Activated CD4-positive, CD25-positive, alpha-beta regulatory T cell treated with anti-CD3 and anti-CD28 coated beads, Interleukin-2, amount 50 U/mL, for 24 hours (primary cell): Measurements from ENCODE around the gene CDRT4.

Experiments
- ATAC-seq, 2 donors: fragments of 150-1000 bp; cut with Tn5 transposase; one replicate each; pipeline ENCODE4 v1.10.0; 2021; ENCODE audit warnings: mild to moderate bottlenecking in 1 of 2, moderate library complexity in 1 of 2

CDRT4 gene

DNA sequence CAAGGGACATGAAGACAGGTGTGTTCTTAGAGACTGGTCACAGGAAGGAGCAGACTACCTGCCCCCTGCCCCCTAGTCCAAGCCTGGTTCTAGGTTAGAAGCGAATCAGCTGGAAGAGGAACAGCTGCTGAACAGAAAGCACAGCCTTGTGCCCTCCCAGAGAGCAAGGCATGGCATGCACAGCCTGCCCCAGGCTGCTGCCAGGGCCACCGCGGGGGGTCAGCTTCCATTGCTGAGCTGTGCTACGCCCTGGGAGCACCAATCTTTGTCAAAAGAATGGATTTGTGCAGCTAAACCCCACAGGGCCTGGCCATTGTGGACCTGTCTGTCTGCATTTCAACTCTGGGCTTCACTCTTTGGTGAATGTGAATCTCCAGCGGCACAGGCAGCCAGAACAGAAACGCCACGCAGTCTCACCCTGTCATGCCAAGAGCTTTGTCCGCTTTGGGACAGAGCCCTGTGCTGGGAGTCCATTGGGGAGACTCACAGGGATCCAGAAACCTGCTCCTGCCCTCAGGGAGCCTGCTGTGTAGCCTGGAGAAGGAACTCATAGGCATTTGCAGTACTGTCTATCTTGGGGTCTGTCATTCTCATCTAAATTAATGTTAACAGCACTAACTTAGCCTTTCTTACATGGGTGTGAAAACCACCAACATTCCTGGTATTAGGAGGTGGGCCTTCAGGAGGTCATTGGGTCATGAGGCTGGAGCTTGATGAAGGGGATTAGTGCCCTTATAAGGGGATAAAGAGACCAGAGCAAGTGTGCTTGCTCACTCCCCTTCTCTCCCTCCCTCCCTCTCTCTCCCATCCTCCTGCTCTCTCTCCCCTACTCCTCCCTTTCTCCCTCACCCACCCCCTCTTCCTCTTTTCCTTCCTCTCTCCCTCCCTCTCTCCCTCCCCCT lies 25.6 kb upstream of the CDRT4 start:
- no peak for ATAC-seq

- no peak for ATAC-seq
These were observed 24.8 kb upstream of the CDRT4 start for GRCh38 chr17:15492186-15492585.

GRCh38 chr17:15490634-15491261 lies 23.3 kb upstream of the CDRT4 start:
- ATAC-seq = no peak

GRCh38 chr17:15488557-15488956 lies 21.1 kb upstream of the CDRT4 start:
- ATAC-seq = no peak

- ATAC-seq = no peak
These were observed 17.6 kb upstream of the CDRT4 start for GRCh38 chr17:15485045-15485444.

- no peak for ATAC-seq
These were observed 16.0 kb upstream of the CDRT4 start for GRCh38 chr17:15483431-15483830.

- ATAC-seq = no peak
These were observed 15.1 kb upstream of the CDRT4 start for GRCh38 chr17:15482476-15482875.

DNA sequence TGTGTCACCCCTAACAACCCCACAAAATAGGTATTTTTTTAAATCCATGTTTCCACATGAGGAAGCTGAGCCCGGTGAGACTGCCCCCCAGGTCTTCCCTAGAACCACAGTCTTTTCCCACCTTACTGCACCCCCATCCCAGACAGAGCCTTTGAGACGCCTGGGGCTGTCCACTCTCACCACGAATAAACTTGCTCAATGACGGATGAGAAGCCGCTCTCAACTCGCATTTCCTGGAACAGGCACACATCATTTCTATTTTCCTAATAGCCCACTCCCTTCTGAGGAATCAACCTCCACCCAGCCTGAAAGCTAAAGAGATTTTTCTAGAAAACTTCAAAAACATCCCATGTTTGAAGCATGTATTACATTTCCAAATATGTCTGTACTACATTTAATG lies 14.1 kb upstream of the CDRT4 start:
- ATAC-seq = no peak

- ATAC-seq = no peak
These were observed 12.8 kb upstream of the CDRT4 start for GRCh38 chr17:15480204-15480603.

- no peak for ATAC-seq
These were observed 12.3 kb upstream of the CDRT4 start for GRCh38 chr17:15479703-15480102.

GRCh38 chr17:15478845-15479244 lies 11.4 kb upstream of the CDRT4 start:
- ATAC-seq = no peak

GRCh38 chr17:15475631-15476354 lies 8.4 kb upstream of the CDRT4 start:
- no peak for ATAC-seq

DNA sequence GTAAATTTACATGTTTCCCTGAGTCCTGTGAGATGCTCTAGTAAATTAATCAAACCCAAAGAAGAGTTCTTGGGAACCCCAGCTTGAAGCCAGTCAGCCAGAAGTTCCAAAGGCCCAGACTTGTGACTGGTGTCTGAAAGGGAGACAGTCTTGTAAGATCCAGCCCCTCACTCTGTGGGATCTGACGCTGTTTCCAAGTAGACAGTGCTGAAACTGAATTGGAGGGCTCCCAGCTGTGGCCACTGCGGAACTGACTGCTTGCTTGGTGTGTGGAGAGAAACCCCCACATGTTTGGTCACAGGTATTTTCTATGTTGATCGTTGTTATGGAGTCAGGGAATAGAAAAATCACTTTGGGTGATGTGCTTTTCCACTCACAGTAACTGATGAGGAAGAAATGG lies 5.5 kb upstream of the CDRT4 start:
- no peak for ATAC-seq

GRCh38 chr17:15470536-15470935 lies 3.1 kb upstream of the CDRT4 start:
- no peak for ATAC-seq

DNA sequence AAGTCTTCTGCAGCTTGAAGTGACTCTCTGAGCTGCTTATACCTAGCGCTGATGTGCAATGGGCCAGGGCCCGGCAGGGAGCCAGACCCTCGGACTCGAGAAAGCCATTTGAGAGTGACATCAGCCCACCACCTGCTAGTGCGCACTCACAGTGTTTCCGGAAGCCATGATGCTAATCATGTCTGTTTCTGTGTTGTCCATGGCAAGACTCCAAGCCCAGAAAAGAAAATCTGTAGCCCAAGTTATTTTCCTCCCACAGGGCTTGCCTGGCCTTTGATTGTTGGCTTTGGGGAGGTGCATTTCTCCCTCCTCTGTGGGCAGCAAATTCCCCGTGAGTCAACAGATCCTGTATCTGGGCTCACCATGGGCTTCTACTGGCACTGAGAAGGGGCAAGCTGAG lies 1.8 kb upstream of the CDRT4 start:
- no peak for ATAC-seq

- ATAC-seq = no peak
These were observed 705 bp upstream of the CDRT4 start for GRCh38 chr17:15468126-15468525.

GRCh38 chr17:15466131-15466530 lies 1.3 kb downstream of the CDRT4 start:
- no peak for ATAC-seq

- no peak for ATAC-seq
These were observed 2.2 kb downstream of the CDRT4 start for GRCh38 chr17:15465045-15465701.

DNA sequence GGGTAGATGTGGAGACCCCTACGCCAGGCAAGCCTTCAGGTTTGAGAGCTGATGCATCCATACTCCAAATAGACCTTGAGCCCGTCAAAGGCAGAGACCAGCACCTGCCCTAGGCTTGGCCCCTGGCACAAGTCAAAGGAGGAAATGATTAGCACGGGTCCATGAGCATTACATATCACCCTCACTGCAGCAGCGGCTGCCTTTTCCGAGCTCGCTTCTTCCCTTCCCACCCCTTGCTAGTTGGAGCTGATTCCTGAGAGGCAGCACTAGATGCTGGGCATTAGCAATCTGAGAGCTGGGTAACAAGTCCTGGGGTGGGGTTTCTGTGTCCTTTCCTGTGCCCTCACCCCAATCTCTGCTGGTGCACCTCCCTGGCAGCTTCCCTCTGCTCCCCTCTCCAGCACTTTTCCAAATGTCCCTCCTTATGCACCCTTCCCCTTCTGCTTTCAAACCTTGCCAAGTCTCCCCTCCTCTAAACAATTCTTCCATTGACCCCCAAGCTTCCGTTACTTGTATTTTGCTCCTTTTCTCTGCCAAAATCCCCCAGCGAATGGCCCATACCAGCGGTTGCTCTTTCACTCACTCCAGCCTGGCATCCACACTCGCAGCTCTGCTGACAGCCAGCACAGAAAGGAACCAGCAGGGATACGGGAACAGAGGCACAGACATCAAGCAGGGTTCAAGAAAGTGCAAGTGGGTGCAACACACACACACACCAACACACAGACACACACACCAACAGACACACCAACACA lies 3.0 kb downstream of the CDRT4 start:
- no peak for ATAC-seq

GRCh38 chr17:15462976-15463772 lies 4.2 kb downstream of the CDRT4 start:
- no peak for ATAC-seq

DNA sequence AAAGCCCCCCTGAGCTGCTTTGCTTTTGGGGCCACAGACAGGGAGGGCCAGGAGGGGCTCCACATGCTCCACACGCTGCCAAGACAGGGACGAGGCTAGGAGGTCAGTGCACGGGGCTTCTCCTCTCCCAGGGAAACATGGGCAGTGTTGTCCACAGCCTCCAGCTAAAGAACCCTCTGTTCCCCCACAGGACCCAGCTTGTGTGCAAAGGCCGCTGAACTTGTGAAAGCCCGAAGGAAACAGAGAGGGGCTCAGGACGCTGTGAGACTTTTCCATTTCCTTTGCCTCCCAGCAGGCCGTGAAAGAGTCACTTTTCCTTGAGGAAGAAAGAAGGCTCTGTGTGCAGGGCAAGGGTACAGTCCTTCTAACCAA lies 9.7 kb downstream of the CDRT4 start:
- no peak for ATAC-seq
